ENCODE measurements around the gene ZRANB3. TPM values are rescaled to one million over a fixed set of nuclear protein-coding genes. Genes with fewer than 3 reads are reported as not detected.

Gene ZRANB3
- total and polyA plus RNA-seq, 9 donors = 2.6 to 11.4 (median 7.1) TPM

GRCh38 chr2:135528006-135528405 lies 3.0 kb downstream of the ZRANB3 start:
- TF ChIP-seq EP300 (IDR thresholded peaks at IDR 0.05) (no peak), POLR2A (IDR thresholded peaks at IDR 0.05) (no peak)
- TF ChIP-seq, protein P1, sequence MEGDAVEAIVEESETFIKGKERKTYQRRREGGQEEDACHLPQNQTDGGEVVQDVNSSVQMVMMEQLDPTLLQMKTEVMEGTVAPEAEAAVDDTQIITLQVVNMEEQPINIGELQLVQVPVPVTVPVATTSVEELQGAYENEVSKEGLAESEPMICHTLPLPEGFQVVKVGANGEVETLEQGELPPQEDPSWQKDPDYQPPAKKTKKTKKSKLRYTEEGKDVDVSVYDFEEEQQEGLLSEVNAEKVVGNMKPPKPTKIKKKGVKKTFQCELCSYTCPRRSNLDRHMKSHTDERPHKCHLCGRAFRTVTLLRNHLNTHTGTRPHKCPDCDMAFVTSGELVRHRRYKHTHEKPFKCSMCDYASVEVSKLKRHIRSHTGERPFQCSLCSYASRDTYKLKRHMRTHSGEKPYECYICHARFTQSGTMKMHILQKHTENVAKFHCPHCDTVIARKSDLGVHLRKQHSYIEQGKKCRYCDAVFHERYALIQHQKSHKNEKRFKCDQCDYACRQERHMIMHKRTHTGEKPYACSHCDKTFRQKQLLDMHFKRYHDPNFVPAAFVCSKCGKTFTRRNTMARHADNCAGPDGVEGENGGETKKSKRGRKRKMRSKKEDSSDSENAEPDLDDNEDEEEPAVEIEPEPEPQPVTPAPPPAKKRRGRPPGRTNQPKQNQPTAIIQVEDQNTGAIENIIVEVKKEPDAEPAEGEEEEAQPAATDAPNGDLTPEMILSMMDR (IDR thresholded peaks at IDR 0.05) = no peak
- Histone ChIP-seq H3K4me3 (no peak overlapping the region), H3K4me1 (ENCODE audit: insufficient read depth) (peaks cover 4% of the 10 kb centered on the region), H3K9me3 (no peaks in the 10 kb centered on the region), H3K27me3 (no peaks in the 10 kb centered on the region), H3K27ac (no peak overlapping the region), H3K36me3 (no peaks in the 10 kb centered on the region)
- 92 to 96% (median 93%) methylated on average over 3 of the region's 3 CpGs for WGBS, 3 donors
- intact Hi-C loops (cut with DNase I) = no loop called here
- DNase-seq = no peak

GRCh38 chr2:135525786-135526185 lies 5.2 kb downstream of the ZRANB3 start:
- TF ChIP-seq, protein P1 (IDR thresholded peaks at IDR 0.05) = no peak
- TF ChIP-seq EP300 (IDR thresholded peaks at IDR 0.05) = no peak
- TF ChIP-seq POLR2A (IDR thresholded peaks at IDR 0.05) = no peak
- Histone ChIP-seq H3K9me3 (no peaks in the 10 kb centered on the region), H3K36me3 (no peaks in the 10 kb centered on the region), H3K27me3 (no peaks in the 10 kb centered on the region), H3K27ac (no peak overlapping the region), H3K4me3 (no peak overlapping the region), H3K4me1 (ENCODE audit: insufficient read depth) (peaks cover 4% of the 10 kb centered on the region)
- intact Hi-C loops (cut with DNase I) = no loop called here
- no peak for DNase-seq
- WGBS, 3 donors = 100% methylated on average over 1 of the region's 1 CpG

- no peak for DNase-seq
- Histone ChIP-seq H3K9me3 (peaks cover 0 to 3% of the 10 kb centered on the region in 2 donors), H3K36me3 (no peaks in the 10 kb centered on the region), H3K4me1 (ENCODE audit: insufficient read depth) (no peaks in the 10 kb centered on the region), H3K27ac (no peak overlapping the region), H3K27me3 (no peaks in the 10 kb centered on the region), H3K4me3 (no peak overlapping the region)
- TF ChIP-seq POLR2A (IDR thresholded peaks at IDR 0.05) (no peak), EP300 (IDR thresholded peaks at IDR 0.05) (no peak)
- TF ChIP-seq, protein P1 (IDR thresholded peaks at IDR 0.05) = no peak
- 97 to 99% (median 98%) methylated on average over 2 of the region's 2 CpGs for WGBS, 3 donors
- intact Hi-C loops (cut with DNase I) = no loop called here
Measured at GRCh38 chr2:135512099-135512498, 18.9 kb downstream of the ZRANB3 start.

DNA sequence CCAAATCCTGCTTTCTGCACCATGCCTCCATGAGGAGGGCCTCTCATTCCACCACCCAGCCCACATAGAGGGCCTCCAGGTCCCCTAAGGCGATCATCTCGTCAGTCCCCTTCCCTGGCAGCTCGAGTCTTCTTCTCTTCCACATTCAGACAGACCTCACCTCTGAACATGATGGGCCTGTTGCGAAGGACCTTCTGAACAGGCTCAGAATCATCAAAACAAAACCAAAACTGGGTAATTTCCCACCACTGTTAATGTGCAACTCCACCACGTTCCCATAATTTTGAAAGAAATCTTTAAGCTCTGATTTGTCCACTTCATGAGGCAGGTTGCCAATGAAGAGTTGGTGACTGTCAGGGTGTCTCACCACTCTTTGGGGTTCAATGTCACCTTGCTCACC lies 20.4 kb downstream of the ZRANB3 start:
- Histone ChIP-seq H3K27ac (no peak overlapping the region), H3K4me1 (ENCODE audit: insufficient read depth) (no peaks in the 10 kb centered on the region), H3K9me3 (peaks cover 0 to 3% of the 10 kb centered on the region in 2 donors), H3K27me3 (no peaks in the 10 kb centered on the region), H3K4me3 (no peak overlapping the region), H3K36me3 (no peaks in the 10 kb centered on the region)
- DNase-seq = no peak
- intact Hi-C loops (cut with DNase I) = no loop called here
- TF ChIP-seq EP300 (IDR thresholded peaks at IDR 0.05) (no peak), POLR2A (IDR thresholded peaks at IDR 0.05) (no peak)
- TF ChIP-seq, protein P1 (IDR thresholded peaks at IDR 0.05) = no peak
- 93 to 98% (median 94%) methylated on average over 5 of the region's 5 CpGs for WGBS, 3 donors

Data from ovary (tissue), 9 donors.